ENCODE results near the gene TTC33.

- no peak for TF ChIP-seq POLR2AphosphoS5 (IDR thresholded peaks at IDR 0.05; ENCODE audit: low read depth, low read length)
- TF ChIP-seq CTCF (IDR thresholded peaks at IDR 0.05), result no peak
- TF ChIP-seq REST (IDR thresholded peaks at IDR 0.05; ENCODE audit: insufficient read depth in 1 of 2, low read depth in 2 of 2, low read length in 1 of 2), result no peak
Observed at GRCh38 chr5:40674661-40675235, 81.0 kb downstream of the TTC33 start.
